HEK293 (cell line): ENCODE data around the gene KANTR.

ENCODE experiments used
- CTCF ChIA-PET: fragments of 350-600 bp; formaldehyde crosslinking; extraction: SDS; loops from one replicate; lab custom pipeline; 2021; ENCODE audit warnings: antibody characterized with exemption; lab: Yijun Ruan, JAX
- POLR2A ChIA-PET: fragments of 300-600 bp; formaldehyde crosslinking; extraction: SDS; loops from one replicate; lab custom pipeline; 2020; ENCODE audit warnings: antibody characterized with exemption, inconsistent platforms; lab: Yijun Ruan, JAX
- H3K27ac ChIP-seq: fragments of 200-500 bp; sonication (Bioruptor generic); 2 replicates; pipeline ENCODE4 v1.5.1; 2014; ENCODE audit warnings: low read depth, low read length, control low read depth, inconsistent platforms; ENCODE audit errors: extremely low read depth
- H3K36me3 ChIP-seq, 2 experiments: fragments of 200-500 bp in 1 of 2; sonication (Bioruptor generic) in 1 of 2; 1 replicate in 1 of 2; 2 replicates in 1 of 2; pipeline ENCODE4 v1.5.1; 2014 to 2017; ENCODE audit warnings: inconsistent platforms in 2 of 2, low read length in 2 of 2; ENCODE audit not compliant: control insufficient read depth in 2 of 2, insufficient read depth in 1 of 2
- H3K4me1 ChIP-seq: fragments of 200-500 bp; sonication (Bioruptor generic); 2 replicates; pipeline ENCODE4 v1.5.1; 2014; ENCODE audit warnings: mild to moderate bottlenecking, low read length, inconsistent platforms; ENCODE audit not compliant: control insufficient read depth, insufficient read depth
- H3K4me3 ChIP-seq: 2 replicates; pipeline ENCODE4 v1.5.1; 2011; ENCODE audit warnings: low read depth, mild to moderate bottlenecking, control low read depth, low read length, moderate library complexity
- H3K9me3 ChIP-seq: fragments of 200-500 bp; sonication (Bioruptor generic); 2 replicates; pipeline ENCODE4 v1.5.1; 2014; ENCODE audit warnings: low read depth, low read length, inconsistent platforms; ENCODE audit not compliant: control insufficient read depth, insufficient read depth
- CTCF ChIP-seq: fragments of 450-650 bp; formaldehyde crosslinking; IDR thresholded peaks from 2 replicates; pipeline ENCODE4 v1.5.1; 2016; ENCODE audit warnings: missing biosample characterization, missing genetic modification characterization
- GLIS2 ChIP-seq: fragments of 450-650 bp; formaldehyde crosslinking; IDR thresholded peaks from 2 replicates; pipeline ENCODE4 v1.5.1; 2016; ENCODE audit warnings: missing biosample characterization, missing genetic modification characterization
- IKZF3 ChIP-seq: fragments of 450-650 bp; IDR thresholded peaks from 2 replicates; pipeline ENCODE4 v1.5.0; 2018; ENCODE audit warnings: missing biosample characterization, mild to moderate bottlenecking, missing genetic modification characterization, moderate library complexity
- KLF1 ChIP-seq: fragments of 450-650 bp; formaldehyde crosslinking; IDR thresholded peaks from 2 replicates; pipeline ENCODE4 v1.5.1; 2016; ENCODE audit warnings: missing biosample characterization, missing genetic modification characterization
- KLF17 ChIP-seq: fragments of 450-650 bp; formaldehyde crosslinking; IDR thresholded peaks from 2 replicates; pipeline ENCODE4 v1.5.1; 2016; ENCODE audit warnings: missing biosample characterization, missing genetic modification characterization
- KLF8 ChIP-seq: fragments of 450-650 bp; formaldehyde crosslinking; IDR thresholded peaks from 2 replicates; pipeline ENCODE4 v1.5.1; 2016; ENCODE audit warnings: missing biosample characterization, missing genetic modification characterization
- PATZ1 ChIP-seq: fragments of 450-650 bp; formaldehyde crosslinking; IDR thresholded peaks from 2 replicates; pipeline ENCODE4 v1.5.1; 2016; ENCODE audit warnings: missing biosample characterization, missing genetic modification characterization
- PRDM1 ChIP-seq: fragments of 450-650 bp; formaldehyde crosslinking; IDR thresholded peaks from 2 replicates; pipeline ENCODE4; 2016; ENCODE audit warnings: missing biosample characterization, missing genetic modification characterization
- SCRT1 ChIP-seq: fragments of 450-650 bp; formaldehyde crosslinking; IDR thresholded peaks from 2 replicates; pipeline ENCODE4 v1.5.1; 2016; ENCODE audit warnings: missing biosample characterization, missing genetic modification characterization, borderline replicate concordance
- SP3 ChIP-seq: fragments of 450-650 bp; formaldehyde crosslinking; IDR thresholded peaks from 2 replicates; pipeline ENCODE4 v1.5.1; 2016; ENCODE audit warnings: missing biosample characterization, missing genetic modification characterization
- ZBTB26 ChIP-seq: fragments of 450-650 bp; formaldehyde crosslinking; optimal IDR thresholded peaks from 2 replicates; pipeline ENCODE3; 2016; ENCODE audit warnings: missing biosample characterization, mild to moderate bottlenecking, missing genetic modification characterization
- ZEB2 ChIP-seq: fragments of 450-650 bp; formaldehyde crosslinking; IDR thresholded peaks from 2 replicates; pipeline ENCODE4 v1.5.1; 2016; ENCODE audit warnings: missing biosample characterization, missing genetic modification characterization
- ZNF280D ChIP-seq: fragments of 450-650 bp; formaldehyde crosslinking; IDR thresholded peaks from 2 replicates; pipeline ENCODE4 v1.5.1; 2016; ENCODE audit warnings: missing biosample characterization, missing genetic modification characterization
- ZNF335 ChIP-seq: fragments of 450-650 bp; formaldehyde crosslinking; conservative IDR thresholded peaks from 2 replicates; pipeline ENCODE4 v1.5.1; 2016; ENCODE audit warnings: missing biosample characterization, missing genetic modification characterization
- ZNF473 ChIP-seq: fragments of 450-650 bp; formaldehyde crosslinking; IDR thresholded peaks from 2 replicates; pipeline ENCODE4 v1.5.1; 2017; ENCODE audit warnings: missing biosample characterization, missing genetic modification characterization
- ZNF48 ChIP-seq: fragments of 450-650 bp; formaldehyde crosslinking; IDR thresholded peaks from 2 replicates; pipeline ENCODE4 v1.5.1; 2016; ENCODE audit warnings: missing biosample characterization, missing genetic modification characterization
- ZNF596 ChIP-seq: fragments of 450-650 bp; IDR thresholded peaks from 2 replicates; pipeline ENCODE4 v1.5.0; 2018; ENCODE audit warnings: missing biosample characterization, mild to moderate bottlenecking, missing genetic modification characterization, moderate library complexity
- ZNF600 ChIP-seq: fragments of 450-650 bp; formaldehyde crosslinking; IDR thresholded peaks from 2 replicates; pipeline ENCODE4 v1.5.1; 2016; ENCODE audit warnings: missing biosample characterization, missing genetic modification characterization
- ZNF692 ChIP-seq: fragments of 450-650 bp; formaldehyde crosslinking; IDR thresholded peaks from 2 replicates; pipeline ENCODE4 v1.5.1; 2016; ENCODE audit warnings: missing biosample characterization, missing genetic modification characterization
- ZSCAN4 ChIP-seq: fragments of 450-650 bp; formaldehyde crosslinking; IDR thresholded peaks from 2 replicates; pipeline ENCODE4 v1.5.1; 2017; ENCODE audit warnings: missing biosample characterization, missing genetic modification characterization
- ZXDB ChIP-seq: fragments of 450-650 bp; formaldehyde crosslinking; IDR thresholded peaks from 2 replicates; pipeline ENCODE4 v1.5.1; 2016; ENCODE audit warnings: missing biosample characterization, missing genetic modification characterization

Gene KANTR

GRCh38 chrX:53093748-53094581 lies at the start of gene KANTR:
Gene KANTR, plus strand, starts transcription at chrX:53094142. Its CDS starts 30,131 bp downstream, at chrX:53124273.
- Histone ChIP-seq H3K9me3 (no peaks in the 10 kb centered on the region), H3K4me3 (peak within 1 kb of the TSS; percentile 66), H3K27ac (peak within 1 kb of the TSS; percentile 68), H3K36me3 (peaks cover 0 to 6% of the 10 kb centered on the region in 2 experiments; a peak in 1 of 3 replicates), H3K4me1 (no peaks in the 10 kb centered on the region)
- ChIA-PET POLR2A (interaction anchor here (1.3 kb wide), 1 partner anchor 12 kb away, joined by 10 read pairs; the partner anchor contains the start of gene TSPYL2), CTCF (interaction anchor here (0.7 to 1.4 kb wide), 3 partner anchors 22 to 189 kb away, joined by 3 to 6 read pairs (median 4); no protein-coding TSS in a partner anchor)
- TF ChIP-seq ZNF600 (tag by site-specific recombination) (peak; percentile 82), KLF1 (tag by site-specific recombination) (peak; percentile 49), ZNF280D (tag by site-specific recombination) (no peak), PATZ1 (tag by site-specific recombination) (peak; percentile 61), ZSCAN4 (tag by site-specific recombination) (no peak), GLIS2 (tag by site-specific recombination) (peak; percentile 58; the same call in 1 of the 2 replicates), ZNF48 (no peak), PRDM1 (tag by site-specific recombination) (0 out of 2 replicates have a peak, but pooled peaks have one; percentile 20), ZNF692 (tag by site-specific recombination) (0 out of 2 replicates have a peak, but pooled peaks have one; percentile 18), SP3 (tag by site-specific recombination) (peak; percentile 71), CTCF (peak; percentile 75), ZBTB26 (tag by site-specific recombination) (peak; percentile 90), IKZF3 (tag by site-specific recombination) (peak; percentile 86), ZNF473 (no peak), ZEB2 (tag by site-specific recombination) (0 out of 2 replicates have a peak, but pooled peaks have one; percentile 20), ZNF596 (tag by site-specific recombination) (no peak), KLF17 (peak; percentile 55; the same call in 1 of the 2 replicates), ZXDB (tag by site-specific recombination) (peak; percentile 99), SCRT1 (tag by site-specific recombination) (0 out of 2 replicates have a peak, but pooled peaks have one; percentile 10), ZNF335 (tag by site-specific recombination) (peak; percentile 62; the same call in 1 of the 2 replicates), KLF8 (tag by site-specific recombination) (peak; percentile 63; the same call in 1 of the 2 replicates)
